Skeletal muscle tissue (tissue), 1 donor: Measurements from ENCODE around the gene ANAPC13. TPM values are rescaled to one million over a fixed set of nuclear protein-coding genes. Genes with fewer than 3 reads are reported as not detected.

Source experiments
- total RNA-seq: library from RNA; depleted of rRNA; stranded (reverse); fragments of >200 nt; gene quantifications from one replicate; pipeline ENCODE4 v1.2.3, GENCODE V29; 2014

The ANAPC13 gene
- total RNA-seq, 1 donor from 2014 or later, result 38.6 TPM

Other genes starting within 250 kb of the ANAPC13 start
- gene RYK, start 235.1 kb downstream of the ANAPC13 start, total RNA-seq, result 100 TPM
- gene AMOTL2, start 111.5 kb downstream of the ANAPC13 start, total RNA-seq, result 56.9 TPM
- 60.5 TPM for gene CEP63, start 72 bp upstream of the ANAPC13 start, total RNA-seq
- gene KY, start 165.0 kb upstream of the ANAPC13 start, total RNA-seq, result 61.6 TPM